Neural cell (in vitro differentiated cells): ENCODE data around the gene PYGB. TPM values are rescaled to one million over a fixed set of nuclear protein-coding genes. Genes with fewer than 3 reads are reported as not detected.

ENCODE experiments used
- H2AFZ ChIP-seq: fragments of 200-600, 300-800 bp; sonication (generic), shearing (Covaris generic); 2 replicates; pipeline ENCODE4 v1.6.0; 2014; ENCODE audit warnings: low read depth, mild to moderate bottlenecking, antibody characterized with exemption, low read length, moderate library complexity
- H3F3A ChIP-seq: fragments of 200-600 bp; shearing (Covaris generic); 2 replicates; pipeline ENCODE4 v1.6.1; 2016; ENCODE audit warnings: mild to moderate bottlenecking, moderate library complexity, mixed read lengths, antibody characterized with exemption, low read length; ENCODE audit not compliant: insufficient read depth, poor library complexity, severe bottlenecking
- H3K27ac ChIP-seq: fragments of 200-600, 300-800 bp; sonication (generic), shearing (Covaris generic); 2 replicates; pipeline ENCODE4 v1.5.1; 2014; ENCODE audit warnings: mild to moderate bottlenecking, low read length, moderate library complexity
- H3K27me3 ChIP-seq: fragments of 300-800, 200-600 bp; sonication (generic), shearing (Covaris generic); 2 replicates; pipeline ENCODE4 v1.6.0; 2014; ENCODE audit warnings: mild to moderate bottlenecking, low read depth, low read length, moderate library complexity; ENCODE audit not compliant: insufficient read depth
- H3K36me3 ChIP-seq: fragments of 300-800, 200-600 bp; sonication (generic), shearing (Covaris generic); 2 replicates; pipeline ENCODE4 v1.5.1; 2014; ENCODE audit warnings: mild to moderate bottlenecking, antibody characterized with exemption, low read length, moderate library complexity; ENCODE audit not compliant: insufficient read depth
- H3K4me2 ChIP-seq: fragments of 300-800, 200-600 bp; sonication (generic), shearing (Covaris generic); 2 replicates; pipeline ENCODE4 v1.6.0; 2014; ENCODE audit warnings: mild to moderate bottlenecking, low read length
- H3K4me3 ChIP-seq: fragments of 300-800, 200-600 bp; sonication (generic), shearing (Covaris generic); 2 replicates; pipeline ENCODE4 v1.5.1; 2014; ENCODE audit warnings: mild to moderate bottlenecking, low read length, moderate library complexity
- H3K79me2 ChIP-seq: fragments of 200-600 bp; shearing (Covaris generic); replicated peaks from 2 replicates; pipeline ENCODE4 v1.6.0; 2014; ENCODE audit warnings: mild to moderate bottlenecking, low read length, moderate library complexity; ENCODE audit not compliant: insufficient read depth
- H3K9ac ChIP-seq: fragments of 300-800, 200-600 bp; sonication (generic), shearing (Covaris generic); 2 replicates; pipeline ENCODE4 v1.6.1; 2016; ENCODE audit warnings: mild to moderate bottlenecking, low read length, mixed read lengths
- H3K9me2 ChIP-seq: fragments of 200-600 bp; shearing (Covaris generic); 2 replicates; pipeline ENCODE4 v1.6.1; 2016; ENCODE audit warnings: mild to moderate bottlenecking, low read length, mixed read lengths; ENCODE audit not compliant: insufficient read depth
- H3K9me3 ChIP-seq: fragments of 200-600, 300-800 bp; sonication (generic), shearing (Covaris generic); 2 replicates; pipeline ENCODE4 v1.6.1; 2016; ENCODE audit warnings: mild to moderate bottlenecking, mixed run types, low read length, moderate library complexity, mixed read lengths
- H4K20me1 ChIP-seq: fragments of 200-600 bp; shearing (Covaris generic); 2 replicates; pipeline ENCODE4 v1.6.1; 2016; ENCODE audit warnings: mild to moderate bottlenecking, mixed run types; ENCODE audit not compliant: insufficient read depth
- EP300 ChIP-seq: fragments of 450-650 bp; conservative IDR thresholded peaks from 2 replicates; pipeline ENCODE4 v1.6.1; 2014; ENCODE audit warnings: antibody characterized with exemption, mild to moderate bottlenecking, moderate library complexity; ENCODE audit not compliant: poor library complexity, severe bottlenecking
- EZH2 ChIP-seq: fragments of 200-600, 300-800 bp; shearing (Covaris generic), sonication (generic); IDR thresholded peaks from 2 replicates; pipeline ENCODE4 v1.6.1; 2014; ENCODE audit warnings: antibody characterized with exemption, low read length, borderline replicate concordance, mild to moderate bottlenecking; ENCODE audit not compliant: insufficient read depth, poor library complexity, severe bottlenecking
- MXI1 ChIP-seq: fragments of 450-650 bp; conservative IDR thresholded peaks from 2 replicates; pipeline ENCODE4 v1.6.1; 2014; ENCODE audit warnings: antibody characterized with exemption, mild to moderate bottlenecking; ENCODE audit not compliant: poor library complexity, severe bottlenecking
- POLR2AphosphoS5 ChIP-seq: IDR thresholded peaks from 2 replicates; pipeline ENCODE4 v1.6.1; 2012
- RAD21 ChIP-seq: fragments of 450-650 bp; conservative IDR thresholded peaks from 2 replicates; pipeline ENCODE4 v1.6.1; 2014; ENCODE audit warnings: antibody characterized with exemption, mild to moderate bottlenecking, moderate library complexity
- SMC3 ChIP-seq: fragments of 450-650 bp; conservative IDR thresholded peaks from 2 replicates; pipeline ENCODE4 v1.6.1; 2014; ENCODE audit warnings: antibody characterized with exemption, mild to moderate bottlenecking, moderate library complexity; ENCODE audit not compliant: poor library complexity
- TAF1 ChIP-seq: IDR thresholded peaks from 2 replicates; pipeline ENCODE4 v1.6.1; 2012; ENCODE audit warnings: low read depth
- polyA plus RNA-seq: library from polyadenylated mRNA; depleted of rRNA; stranded (reverse); fragments of >200 nt; gene quantifications from 2 replicates; pipeline ENCODE4 v1.2.3, GENCODE V29; 2014
- TF ChIP-seq, protein P1 (sequence below): IDR thresholded peaks from 2 replicates; pipeline ENCODE4 v1.6.1; 2012; ENCODE audit warnings: borderline replicate concordance
- TF ChIP-seq, protein P2 (sequence below): fragments of 450-650 bp; IDR thresholded peaks from 2 replicates; pipeline ENCODE4 v1.5.1; 2014; ENCODE audit warnings: antibody characterized with exemption, mild to moderate bottlenecking, moderate library complexity; ENCODE audit not compliant: poor library complexity, severe bottlenecking

PYGB gene
- polyA plus RNA-seq, 1 donor from 2014 or later, result 70.5 TPM

DNA sequence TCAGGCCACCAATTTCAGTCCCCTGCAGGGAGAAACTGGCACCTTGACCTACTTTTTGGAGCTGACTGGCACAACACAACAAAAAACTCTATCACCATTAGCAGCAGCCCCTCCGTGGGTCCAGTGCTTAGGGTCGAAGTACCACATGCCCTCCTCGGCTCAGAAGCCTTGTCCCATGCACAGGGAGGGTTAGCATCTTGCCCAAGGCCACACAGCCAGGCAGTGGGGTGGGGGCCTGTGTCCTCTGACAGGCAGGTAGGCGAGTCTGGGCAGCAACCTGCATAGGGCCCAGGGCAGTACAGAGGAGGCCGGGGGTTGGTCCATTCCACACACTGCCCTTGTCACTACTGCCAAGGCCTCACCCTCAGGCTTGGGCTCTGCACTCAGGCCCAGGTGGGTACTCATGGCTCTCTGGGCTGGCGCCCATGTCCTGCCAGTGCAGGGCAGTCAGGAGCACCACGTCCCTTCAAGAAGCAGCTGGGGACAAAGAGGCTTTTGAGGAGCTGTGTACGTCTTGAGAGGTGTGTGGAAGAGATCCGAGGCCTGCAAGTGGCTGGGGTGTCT is 53.6 kb downstream of the PYGB start:
- no peak overlapping the region for H3K9ac ChIP-seq
- H3K27ac ChIP-seq, result no peak overlapping the region
- no peaks in the 10 kb centered on the region for H3F3A ChIP-seq
- H3K9me3 ChIP-seq, result no peaks in the 10 kb centered on the region
- H4K20me1 ChIP-seq, result no peaks in the 10 kb centered on the region
- no peak overlapping the region for H2AFZ ChIP-seq
- no peaks in the 10 kb centered on the region for H3K27me3 ChIP-seq
- H3K4me2 ChIP-seq, result no peak overlapping the region
- TF ChIP-seq, protein P1, sequence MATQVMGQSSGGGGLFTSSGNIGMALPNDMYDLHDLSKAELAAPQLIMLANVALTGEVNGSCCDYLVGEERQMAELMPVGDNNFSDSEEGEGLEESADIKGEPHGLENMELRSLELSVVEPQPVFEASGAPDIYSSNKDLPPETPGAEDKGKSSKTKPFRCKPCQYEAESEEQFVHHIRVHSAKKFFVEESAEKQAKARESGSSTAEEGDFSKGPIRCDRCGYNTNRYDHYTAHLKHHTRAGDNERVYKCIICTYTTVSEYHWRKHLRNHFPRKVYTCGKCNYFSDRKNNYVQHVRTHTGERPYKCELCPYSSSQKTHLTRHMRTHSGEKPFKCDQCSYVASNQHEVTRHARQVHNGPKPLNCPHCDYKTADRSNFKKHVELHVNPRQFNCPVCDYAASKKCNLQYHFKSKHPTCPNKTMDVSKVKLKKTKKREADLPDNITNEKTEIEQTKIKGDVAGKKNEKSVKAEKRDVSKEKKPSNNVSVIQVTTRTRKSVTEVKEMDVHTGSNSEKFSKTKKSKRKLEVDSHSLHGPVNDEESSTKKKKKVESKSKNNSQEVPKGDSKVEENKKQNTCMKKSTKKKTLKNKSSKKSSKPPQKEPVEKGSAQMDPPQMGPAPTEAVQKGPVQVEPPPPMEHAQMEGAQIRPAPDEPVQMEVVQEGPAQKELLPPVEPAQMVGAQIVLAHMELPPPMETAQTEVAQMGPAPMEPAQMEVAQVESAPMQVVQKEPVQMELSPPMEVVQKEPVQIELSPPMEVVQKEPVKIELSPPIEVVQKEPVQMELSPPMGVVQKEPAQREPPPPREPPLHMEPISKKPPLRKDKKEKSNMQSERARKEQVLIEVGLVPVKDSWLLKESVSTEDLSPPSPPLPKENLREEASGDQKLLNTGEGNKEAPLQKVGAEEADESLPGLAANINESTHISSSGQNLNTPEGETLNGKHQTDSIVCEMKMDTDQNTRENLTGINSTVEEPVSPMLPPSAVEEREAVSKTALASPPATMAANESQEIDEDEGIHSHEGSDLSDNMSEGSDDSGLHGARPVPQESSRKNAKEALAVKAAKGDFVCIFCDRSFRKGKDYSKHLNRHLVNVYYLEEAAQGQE, result no peak
- TF ChIP-seq EP300, result no peak
- no peak for TF ChIP-seq POLR2AphosphoS5
- no peak for TF ChIP-seq TAF1
- no peak for TF ChIP-seq MXI1
- no peak for TF ChIP-seq RAD21
- TF ChIP-seq EZH2, result no peak
- TF ChIP-seq, protein P2, sequence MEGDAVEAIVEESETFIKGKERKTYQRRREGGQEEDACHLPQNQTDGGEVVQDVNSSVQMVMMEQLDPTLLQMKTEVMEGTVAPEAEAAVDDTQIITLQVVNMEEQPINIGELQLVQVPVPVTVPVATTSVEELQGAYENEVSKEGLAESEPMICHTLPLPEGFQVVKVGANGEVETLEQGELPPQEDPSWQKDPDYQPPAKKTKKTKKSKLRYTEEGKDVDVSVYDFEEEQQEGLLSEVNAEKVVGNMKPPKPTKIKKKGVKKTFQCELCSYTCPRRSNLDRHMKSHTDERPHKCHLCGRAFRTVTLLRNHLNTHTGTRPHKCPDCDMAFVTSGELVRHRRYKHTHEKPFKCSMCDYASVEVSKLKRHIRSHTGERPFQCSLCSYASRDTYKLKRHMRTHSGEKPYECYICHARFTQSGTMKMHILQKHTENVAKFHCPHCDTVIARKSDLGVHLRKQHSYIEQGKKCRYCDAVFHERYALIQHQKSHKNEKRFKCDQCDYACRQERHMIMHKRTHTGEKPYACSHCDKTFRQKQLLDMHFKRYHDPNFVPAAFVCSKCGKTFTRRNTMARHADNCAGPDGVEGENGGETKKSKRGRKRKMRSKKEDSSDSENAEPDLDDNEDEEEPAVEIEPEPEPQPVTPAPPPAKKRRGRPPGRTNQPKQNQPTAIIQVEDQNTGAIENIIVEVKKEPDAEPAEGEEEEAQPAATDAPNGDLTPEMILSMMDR, result no peak
- no peak for TF ChIP-seq SMC3
- H3K9me2 ChIP-seq, result no peaks in the 10 kb centered on the region
- H3K79me2 ChIP-seq, result no peaks in the 10 kb centered on the region
- H3K4me3 ChIP-seq, result no peak overlapping the region
- H3K36me3 ChIP-seq, result no peaks in the 10 kb centered on the region

DNA sequence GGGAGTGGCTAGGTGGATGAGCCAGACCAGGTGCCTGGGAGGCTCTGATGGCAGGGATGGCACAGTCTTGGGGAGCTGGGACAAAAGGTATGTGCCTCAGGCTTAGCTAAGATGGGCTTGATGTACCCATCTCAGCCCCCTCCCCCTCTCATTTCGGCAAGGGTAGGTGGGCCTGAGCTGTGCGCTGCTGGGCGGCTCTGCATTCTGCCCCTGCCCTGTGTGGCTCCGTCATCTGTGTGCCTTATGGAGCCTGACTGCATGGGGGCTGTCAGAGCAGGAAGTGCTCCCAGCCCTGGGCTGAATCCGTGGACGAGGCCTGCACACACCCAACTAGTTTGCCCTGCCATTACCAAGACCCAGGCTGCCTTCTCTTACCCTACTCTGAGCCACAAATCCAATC is 54.7 kb downstream of the PYGB start:
- no peaks in the 10 kb centered on the region for H3K9me3 ChIP-seq
- H3F3A ChIP-seq, result no peaks in the 10 kb centered on the region
- no peak overlapping the region for H3K27ac ChIP-seq
- H3K9ac ChIP-seq, result no peak overlapping the region
- H3K9me2 ChIP-seq, result no peaks in the 10 kb centered on the region
- TF ChIP-seq, protein P2, result no peak
- no peak for TF ChIP-seq RAD21
- no peak for TF ChIP-seq POLR2AphosphoS5
- TF ChIP-seq, protein P1, result no peak
- H3K27me3 ChIP-seq, result no peaks in the 10 kb centered on the region
- no peaks in the 10 kb centered on the region for H4K20me1 ChIP-seq
- H3K4me3 ChIP-seq, result no peak overlapping the region
- H3K79me2 ChIP-seq, result no peaks in the 10 kb centered on the region
- H2AFZ ChIP-seq, result no peak overlapping the region
- H3K4me2 ChIP-seq, result no peak overlapping the region
- H3K36me3 ChIP-seq, result no peaks in the 10 kb centered on the region
